Stimulated activated CD8-positive, alpha-beta memory T cell treated with anti-CD3 and anti-CD28 coated beads, Interleukin-4, amount 100 ng/mL, for 24 hours (primary cell): ENCODE results near the gene NUBP1.
"Not testable (repeated sequence)": the region's sequence is repeated elsewhere in the genome, so short reads cannot be mapped to it uniquely, and the experiment has no call there.

Experiments
- DNase-seq: peaks from one replicate; pipeline ENCODE4 v3.0.0-alpha.2; 2020; ENCODE audit warnings: low read depth

The NUBP1 gene

GRCh38 chr16:10751291-10751697 lies 7.7 kb downstream of the NUBP1 start:
- DNase-seq: no peak

GRCh38 chr16:10752843-10753523 lies 9.3 kb downstream of the NUBP1 start:
- no peak for DNase-seq

- no peak for DNase-seq
These were observed 10.0 kb downstream of the NUBP1 start for GRCh38 chr16:10753670-10754069.

GRCh38 chr16:10754941-10755340 lies 11.3 kb downstream of the NUBP1 start:
- no peak for DNase-seq

- DNase-seq: no peak
These were observed 12.9 kb downstream of the NUBP1 start for GRCh38 chr16:10756574-10756973.

- no peak for DNase-seq
These were observed 17.2 kb downstream of the NUBP1 start for GRCh38 chr16:10760858-10761257.

GRCh38 chr16:10761373-10761772 lies 17.7 kb downstream of the NUBP1 start:
- no peak for DNase-seq

- no peak for DNase-seq
These were observed 18.8 kb downstream of the NUBP1 start for GRCh38 chr16:10762336-10763016.

GRCh38 chr16:10763456-10763855 lies 19.8 kb downstream of the NUBP1 start:
- DNase-seq: no peak

GRCh38 chr16:10765772-10766171 lies 22.1 kb downstream of the NUBP1 start:
- DNase-seq: peak; percentile 11

GRCh38 chr16:10767127-10767526 lies 23.5 kb downstream of the NUBP1 start:
- no peak for DNase-seq

- DNase-seq: no peak
These were observed 25.7 kb downstream of the NUBP1 start for GRCh38 chr16:10769381-10769780.

- DNase-seq: no peak
These were observed 27.3 kb downstream of the NUBP1 start for GRCh38 chr16:10770907-10771306.

- DNase-seq: no peak
These were observed 32.6 kb downstream of the NUBP1 start for GRCh38 chr16:10776280-10776679.

GRCh38 chr16:10776923-10777322 lies 33.3 kb downstream of the NUBP1 start:
- not testable (repeated sequence) for DNase-seq

GRCh38 chr16:10777356-10777755 lies 33.7 kb downstream of the NUBP1 start:
- DNase-seq: no peak

GRCh38 chr16:10779908-10780307 lies 36.3 kb downstream of the NUBP1 start:
- DNase-seq: not testable (repeated sequence)

- DNase-seq: no peak
These were observed 37.0 kb downstream of the NUBP1 start for GRCh38 chr16:10780628-10781027.

- no peak for DNase-seq
These were observed 39.0 kb downstream of the NUBP1 start for GRCh38 chr16:10782628-10783027.

GRCh38 chr16:10787304-10787703 lies 43.7 kb downstream of the NUBP1 start:
- no peak for DNase-seq

GRCh38 chr16:10788630-10789029 lies 45.0 kb downstream of the NUBP1 start:
- not testable (repeated sequence) for DNase-seq

- DNase-seq: no peak
These were observed 47.4 kb downstream of the NUBP1 start for GRCh38 chr16:10791048-10791447.

- DNase-seq: no peak
These were observed 56.1 kb downstream of the NUBP1 start for GRCh38 chr16:10799736-10800135.

GRCh38 chr16:10805334-10805733 lies 61.7 kb downstream of the NUBP1 start:
- DNase-seq: no peak
